LHCN-M2 (cell line): Measurements from ENCODE around the gene MIAT. TPM values are rescaled to one million over a fixed set of nuclear protein-coding genes. Genes with fewer than 3 reads are reported as not detected.

ENCODE experiments used
- DNase-seq: peaks from one replicate; pipeline ENCODE4 v3.0.0-alpha.2; 2012; ENCODE audit warnings: low read depth
- total RNA-seq: library from RNA; depleted of rRNA; stranded (reverse); fragments of >200 nt; gene quantifications from 2 replicates; pipeline ENCODE4 v1.2.3, GENCODE V29; 2014

The MIAT gene
- total RNA-seq, 1 experiment from 2014 or later, result 0.17 TPM

GRCh38 chr22:26669060-26669481 is 11.7 kb downstream of the MIAT start:
- peak; percentile 56 for DNase-seq

- DNase-seq, result no peak
Observed at GRCh38 chr22:26670459-26670858, 13.1 kb downstream of the MIAT start.

- DNase-seq, result no peak
Observed at GRCh38 chr22:26671317-26672059, 14.1 kb downstream of the MIAT start.

GRCh38 chr22:26672060-26672471 is 14.7 kb downstream of the MIAT start:
- no peak for DNase-seq

- peak; percentile 95 for DNase-seq
Observed at GRCh38 chr22:26672590-26673468, 15.4 kb downstream of the MIAT start.

- DNase-seq, result no peak
Observed at GRCh38 chr22:26673486-26673885, 16.1 kb downstream of the MIAT start.

- no peak for DNase-seq
Observed at GRCh38 chr22:26674211-26675190, 17.1 kb downstream of the MIAT start.

- no peak for DNase-seq
Observed at GRCh38 chr22:26675687-26676268, 18.4 kb downstream of the MIAT start.

GRCh38 chr22:26677217-26677616 is 19.8 kb downstream of the MIAT start:
- no peak for DNase-seq

- peak; percentile 64 for DNase-seq
Observed at GRCh38 chr22:26679003-26679629, 21.7 kb downstream of the MIAT start.

- DNase-seq, result no peak
Observed at GRCh38 chr22:26680485-26680884, 23.1 kb downstream of the MIAT start.

- DNase-seq, result peak; percentile 70
Observed at GRCh38 chr22:26681395-26681821, 24.0 kb downstream of the MIAT start.

- DNase-seq, result no peak
Observed at GRCh38 chr22:26684168-26684567, 26.8 kb downstream of the MIAT start.

- DNase-seq, result no peak
Observed at GRCh38 chr22:26685601-26686000, 28.2 kb downstream of the MIAT start.

- DNase-seq, result no peak
Observed at GRCh38 chr22:26687439-26687838, 30.1 kb downstream of the MIAT start.

GRCh38 chr22:26689513-26690301 is 32.3 kb downstream of the MIAT start:
- no peak for DNase-seq

- DNase-seq, result no peak
Observed at GRCh38 chr22:26690654-26691376, 33.4 kb downstream of the MIAT start.

GRCh38 chr22:26691377-26691716 is 34.0 kb downstream of the MIAT start:
- no peak for DNase-seq

GRCh38 chr22:26692215-26692614 is 34.8 kb downstream of the MIAT start:
- DNase-seq, result no peak
